H1 (cell line): ENCODE measurements around the gene ADAMTS17. TPM values are rescaled to one million over a fixed set of nuclear protein-coding genes. Genes with fewer than 3 reads are reported as not detected.

ENCODE experiments used
- MAX ChIP-seq: IDR thresholded peaks from 2 replicates; pipeline ENCODE4 v1.6.1; 2012; ENCODE audit warnings: inconsistent platforms
- NANOG ChIP-seq: IDR thresholded peaks from 2 replicates; pipeline ENCODE4 v1.6.1; 2011; ENCODE audit warnings: low read length, low read depth, mild to moderate bottlenecking, inconsistent platforms; ENCODE audit not compliant: insufficient read depth, poor library complexity, severe bottlenecking
- RNF2 ChIP-seq: fragments of 200-900, 300-1000 bp; sonication (generic); IDR thresholded peaks from 2 replicates; pipeline ENCODE4 v1.7.1; 2016; ENCODE audit warnings: borderline replicate concordance, low read depth, mild to moderate bottlenecking, antibody characterized with exemption, low read length; ENCODE audit not compliant: poor library complexity, severe bottlenecking; ENCODE audit errors: missing control alignments
- SUZ12 ChIP-seq: fragments of 200-600 bp; sonication (generic); IDR thresholded peaks from 2 replicates; pipeline ENCODE4 v1.6.1; 2012; ENCODE audit warnings: mild to moderate bottlenecking, inconsistent platforms, low read length, moderate library complexity, mixed read lengths
- USF2 ChIP-seq: IDR thresholded peaks from 2 replicates; pipeline ENCODE4 v1.6.1; 2011; ENCODE audit warnings: low read length, improper control_type of control experiment
- polyA plus RNA-seq, 7 experiments: library from polyadenylated mRNA; depleted of rRNA in 3 of 7; stranded (reverse) in 5 of 7; unstranded in 2 of 7; fragments of >200 nt in 5 of 7; fragments of 200-250 nt in 2 of 7; gene quantifications; 1 replicate in 5 of 7; 2 replicates in 1 of 7; 4 replicates in 1 of 7; pipeline versions ENCODE4 v1.2.1 to v1.2.3, GENCODE V29; 2011 to 2013; ENCODE audit warnings: missing spikeins in 2 of 7, mixed read lengths in 2 of 7
- total RNA-seq: library from RNA; stranded (reverse); fragmentation: NEBNext Ultra II Directional; extraction: Animal tissue kit (Norgen Biotek cat#: 25700); gene quantifications from 2 replicates; pipeline ENCODE4 v1.2.1, GENCODE V29; 2021

The ADAMTS17 gene
- total and polyA plus RNA-seq, 2 of the 8 experiments (the other 6 are each of a cell fraction or from before 2014, with no cell fraction given), result 0.51 to 1.7 TPM

GRCh38 chr15:99994849-99995248, 346.9 kb downstream of the ADAMTS17 start (continued):
- TF ChIP-seq RNF2 (no peak), NANOG (no peak), USF2 (no peak), MAX (peak; percentile 54), SUZ12 (no peak)
- TF ChIP-seq, all 59 proteins: peak for 4
